Heart right ventricle (tissue), 16 donors: ENCODE data around the gene MAB21L4. TPM values are rescaled to one million over a fixed set of nuclear protein-coding genes. Genes with fewer than 3 reads are reported as not detected.
A peak's percentile ranks its signal among the peaks of the same experiment; 100 is the strongest.

ENCODE experiments used
- ATAC-seq, 8 donors: fragments of 200-7000 bp; cut with Tn5 transposase; one replicate each; pipeline ENCODE4 v1.9.1; 2020; ENCODE audit warnings: mild to moderate bottlenecking in 8 of 8, moderate library complexity in 8 of 8, moderate number of reproducible peaks in 1 of 8
- DNase-seq, 2 donors: peaks; one replicate each; pipeline ENCODE4 v3.0.0-alpha.2; 2020
- H3K27ac ChIP-seq, 10 donors: fragments of 200-600 bp; sonication (generic) in 2 of 10; one replicate each; pipeline versions ENCODE4 v1.5.0 to v1.8.0; 2020 to 2022; ENCODE audit warnings: mild to moderate bottlenecking in 3 of 10
- H3K27me3 ChIP-seq, 7 donors: fragments of 200-600 bp; one replicate each; pipeline ENCODE4 v1.8.0; 2021 to 2022; ENCODE audit warnings: mild to moderate bottlenecking in 2 of 7
- H3K36me3 ChIP-seq, 9 donors: fragments of 200-600 bp; sonication (generic) in 1 of 9; one replicate each; pipeline versions ENCODE4 v1.5.0 to v1.8.0; 2020 to 2022; ENCODE audit warnings: mild to moderate bottlenecking in 2 of 9
- H3K4me1 ChIP-seq, 9 donors: fragments of 200-600 bp; sonication (generic) in 1 of 9; one replicate each; pipeline versions ENCODE4 v1.5.0 to v1.8.0; 2020 to 2022; ENCODE audit warnings: mild to moderate bottlenecking in 4 of 9
- H3K4me3 ChIP-seq, 10 donors: fragments of 200-600 bp; sonication (generic) in 2 of 10; one replicate each; pipeline versions ENCODE4 v1.5.0 to v1.8.0; 2020 to 2022; ENCODE audit warnings: mild to moderate bottlenecking in 7 of 10, moderate library complexity in 2 of 10
- H3K9me3 ChIP-seq, 11 donors: fragments of 200-600 bp in 10 of 11; sonication (generic) in 2 of 11; one replicate each; pipeline versions ENCODE4 v1.5.0 to v1.8.0; 2013 to 2022; ENCODE audit warnings: mild to moderate bottlenecking in 2 of 11, control low read depth in 1 of 11, moderate library complexity in 1 of 11
- WGBS, 2 donors: extraction: QIAGEN DNeasy Blood & Tissue Kit; methylation state at CpG; one replicate each; pipeline ENCODE4 v1.1.7; 2013; ENCODE audit warnings: inconsistent platforms in 1 of 2; 5-methylcytosine and 5-hydroxymethylcytosine counted together
- intact Hi-C, 10 donors: fragments of 100-400 bp; cut with DNase I; formaldehyde crosslinking; loops; one replicate each; pipeline versions ENCODE4 v1.11.1 to v1.14.2; 2022
- polyA plus RNA-seq, 2 donors: library from polyadenylated mRNA; stranded (reverse); fragments of 200-250 nt; gene quantifications; one replicate each; pipeline ENCODE4 v1.2.3, GENCODE V29; 2013
- total RNA-seq, 10 donors: library from RNA; stranded (reverse); fragmentation: NEBNext Ultra II Directional in 3 of 10; extraction: Animal tissue kit (Norgen Biotek cat#: 25700) in 3 of 10; gene quantifications; one replicate each; pipeline versions ENCODE4 v1.2.1 to v1.2.4, GENCODE V29; 2021 to 2023
- TF ChIP-seq, protein P1 (sequence below), 9 donors: fragments of 200-600 bp; sonication (generic) in 2 of 9; IDR thresholded peaks; one replicate each; pipeline versions ENCODE4 v1.5.0 to v1.8.0; 2021 to 2022; ENCODE audit warnings: antibody characterized with exemption in 9 of 9, mild to moderate bottlenecking in 5 of 9, moderate library complexity in 1 of 9
- donor health status: Arrhythmogenic right ventricular cardiomyopathy.
- donor health status: ischemic (EF 13 %, LVEDD 7.1; RV severe dilation, severe dysfunction).
- donor health status: healthy with polysubstance abuse.
- donor health status: DM: no; HTN: yes; CAD: no.
- donor health status: DM: no; HTN: no; CAD: no.
- donor health status: ischemic (EF 25% LVEDD 6.9; RV normal size, moderate dysfunction).
- donor health status: ischemic (EF 25% LVEDD 5.7; RV mildly dilated, moderate dysfunction).
- donor health status: healthy.
- donor health status: DM: yes; HTN: yes; CAD: no.
- donor health status: Ischemic cardiomyopathy.
- donor health status: ischemic (EF 35%, LVEDD 5.7; RV mildly dilated, moderate dysfunction).
- donor health status: nonischemic (EF 11% LVEDD 7.7; RV severe dilation, severe dysfunction).
- donor health status: DM: yes; HTN: yes; CAD: no.
- donor health status: PGD.
- donor health status: ischemic (EF 29% LVEDD 5.4; RV normal size, mild dysfunction).
- donor health status: nonischemic (EF 23%, LVEDD 6.1; RV moderate dilation, normal function).

Gene MAB21L4
- total and polyA plus RNA-seq, 12 donors, result 0.06 to 0.32 (median 0.29) TPM; not detected in 9

DNA sequence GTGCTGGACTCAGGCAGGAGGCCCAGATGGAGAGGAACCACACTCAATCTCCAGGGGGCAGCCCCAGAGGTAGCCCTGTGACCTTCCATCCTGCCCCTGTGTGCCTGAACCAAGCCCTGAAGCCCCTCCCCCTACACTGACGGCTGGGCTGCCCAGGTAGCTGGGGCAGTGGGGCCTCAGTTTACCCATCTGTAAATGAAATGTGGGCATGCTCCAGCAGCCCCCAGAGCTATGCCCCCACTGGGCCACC is 26.0 kb upstream of the MAB21L4 start:
- H3K27me3 ChIP-seq, result peaks cover 0 to 3% (median 1%) of the 10 kb centered on the region in 7 donors
- no peak overlapping the region for H3K4me3 ChIP-seq
- intact Hi-C loops, result no loop called here
- WGBS, 2 donors, result 83 to 88% methylated on average over 1 of the region's 1 CpG
- H3K9me3 ChIP-seq, result peaks cover 0 to 1% (median 0%) of the 10 kb centered on the region in 11 donors
- no peak overlapping the region for H3K27ac ChIP-seq
- TF ChIP-seq, protein P1, sequence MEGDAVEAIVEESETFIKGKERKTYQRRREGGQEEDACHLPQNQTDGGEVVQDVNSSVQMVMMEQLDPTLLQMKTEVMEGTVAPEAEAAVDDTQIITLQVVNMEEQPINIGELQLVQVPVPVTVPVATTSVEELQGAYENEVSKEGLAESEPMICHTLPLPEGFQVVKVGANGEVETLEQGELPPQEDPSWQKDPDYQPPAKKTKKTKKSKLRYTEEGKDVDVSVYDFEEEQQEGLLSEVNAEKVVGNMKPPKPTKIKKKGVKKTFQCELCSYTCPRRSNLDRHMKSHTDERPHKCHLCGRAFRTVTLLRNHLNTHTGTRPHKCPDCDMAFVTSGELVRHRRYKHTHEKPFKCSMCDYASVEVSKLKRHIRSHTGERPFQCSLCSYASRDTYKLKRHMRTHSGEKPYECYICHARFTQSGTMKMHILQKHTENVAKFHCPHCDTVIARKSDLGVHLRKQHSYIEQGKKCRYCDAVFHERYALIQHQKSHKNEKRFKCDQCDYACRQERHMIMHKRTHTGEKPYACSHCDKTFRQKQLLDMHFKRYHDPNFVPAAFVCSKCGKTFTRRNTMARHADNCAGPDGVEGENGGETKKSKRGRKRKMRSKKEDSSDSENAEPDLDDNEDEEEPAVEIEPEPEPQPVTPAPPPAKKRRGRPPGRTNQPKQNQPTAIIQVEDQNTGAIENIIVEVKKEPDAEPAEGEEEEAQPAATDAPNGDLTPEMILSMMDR (IDR thresholded peaks at IDR 0.05), result no peak
- H3K4me1 ChIP-seq, result peaks cover 0 to 20% (median 2%) of the 10 kb centered on the region in 9 donors
- DNase-seq (no peak), ATAC-seq (no peak)
- H3K36me3 ChIP-seq, result no peaks in the 10 kb centered on the region

DNA sequence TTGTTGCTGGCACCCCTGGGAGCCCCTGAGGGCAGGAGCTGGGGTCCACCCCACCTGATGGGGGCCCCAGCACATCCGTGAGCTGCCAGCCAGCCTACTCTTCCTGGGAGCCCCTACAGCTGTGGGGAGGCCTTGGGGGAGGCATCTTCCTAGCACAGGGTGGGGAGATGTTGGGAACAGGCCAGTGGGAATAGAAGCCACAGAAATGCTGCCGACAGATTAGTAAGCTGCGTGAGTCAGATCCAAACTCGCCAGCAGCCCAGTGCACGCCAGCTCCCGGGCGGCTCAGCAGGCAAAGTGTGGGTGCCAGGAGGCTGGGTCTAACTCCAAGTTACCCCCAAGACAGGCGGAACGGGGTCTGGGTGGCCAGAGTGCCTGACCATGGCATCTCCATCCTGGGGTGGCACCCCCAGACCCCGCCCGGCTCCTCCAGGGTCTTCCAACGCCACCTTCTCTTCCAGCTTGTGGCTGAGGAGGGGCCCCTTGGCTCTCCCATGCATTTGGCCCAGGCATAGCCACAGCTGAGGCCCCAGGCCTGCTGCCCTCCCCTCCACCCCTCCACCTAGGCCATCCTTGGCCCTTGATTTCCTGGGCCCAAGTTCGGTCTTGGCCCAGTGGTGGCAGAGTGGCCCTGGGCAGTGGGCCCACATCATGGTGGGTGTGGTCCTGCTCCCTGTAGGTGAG is 25.5 kb upstream of the MAB21L4 start:
- TF ChIP-seq, protein P1 (IDR thresholded peaks at IDR 0.05), result no peak
- WGBS, 2 donors, result 81 to 86% methylated on average over 13 of the region's 13 CpGs
- H3K4me1 ChIP-seq, result peaks cover 0 to 20% (median 7%) of the 10 kb centered on the region in 9 donors
- H3K4me3 ChIP-seq, result no peak overlapping the region
- peak overlapping the region in 2 of 10 donors; percentile 39 to 74 for H3K27ac ChIP-seq
- H3K27me3 ChIP-seq, result peaks cover 0 to 8% (median 5%) of the 10 kb centered on the region in 7 donors
- DNase-seq (peak; percentile 13 to 57), ATAC-seq (peak in 6 of 8 donors; percentile 26 to 57 (median 36))
- no peaks in the 10 kb centered on the region for H3K36me3 ChIP-seq
- no peaks in the 10 kb centered on the region for H3K9me3 ChIP-seq
- intact Hi-C loops, result no loop called here

DNA sequence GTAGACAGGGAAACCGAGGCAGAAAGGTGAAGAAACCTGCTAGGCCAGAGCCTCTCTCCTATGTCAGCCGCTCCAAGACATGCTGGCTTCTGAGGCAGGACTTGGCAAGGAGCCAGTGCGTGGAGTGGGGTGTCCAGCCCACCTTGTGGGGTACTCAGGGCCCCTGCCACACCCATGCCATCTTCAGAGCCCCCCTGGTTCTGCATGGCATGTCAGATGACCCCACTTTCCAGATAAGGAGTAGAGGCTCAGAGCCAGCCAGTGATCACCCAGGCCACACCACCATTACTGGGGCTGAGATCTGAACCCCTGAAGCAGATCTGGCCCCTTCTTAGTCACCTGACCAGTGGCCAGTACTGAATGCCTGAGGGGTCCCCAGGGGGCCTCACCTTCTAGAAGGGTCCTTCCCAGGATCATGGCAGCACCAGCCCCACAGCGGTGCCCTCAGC is 24.9 kb upstream of the MAB21L4 start:
- Histone ChIP-seq H3K36me3 (no peaks in the 10 kb centered on the region), H3K9me3 (no peaks in the 10 kb centered on the region), H3K27ac (peak overlapping the region in 2 of 10 donors; percentile 39 to 74), H3K4me3 (no peak overlapping the region), H3K4me1 (peaks cover 0 to 23% (median 9%) of the 10 kb centered on the region in 9 donors), H3K27me3 (peaks cover 0 to 11% (median 8%) of the 10 kb centered on the region in 7 donors)
- ATAC-seq, result no peak
- intact Hi-C loops, result no loop called here
- TF ChIP-seq, protein P1 (IDR thresholded peaks at IDR 0.05), result no peak
- 81 to 83% methylated on average over 4 of the region's 4 CpGs for WGBS, 2 donors
- DNase-seq, result peak in 1 of 2 donors; percentile 12

DNA sequence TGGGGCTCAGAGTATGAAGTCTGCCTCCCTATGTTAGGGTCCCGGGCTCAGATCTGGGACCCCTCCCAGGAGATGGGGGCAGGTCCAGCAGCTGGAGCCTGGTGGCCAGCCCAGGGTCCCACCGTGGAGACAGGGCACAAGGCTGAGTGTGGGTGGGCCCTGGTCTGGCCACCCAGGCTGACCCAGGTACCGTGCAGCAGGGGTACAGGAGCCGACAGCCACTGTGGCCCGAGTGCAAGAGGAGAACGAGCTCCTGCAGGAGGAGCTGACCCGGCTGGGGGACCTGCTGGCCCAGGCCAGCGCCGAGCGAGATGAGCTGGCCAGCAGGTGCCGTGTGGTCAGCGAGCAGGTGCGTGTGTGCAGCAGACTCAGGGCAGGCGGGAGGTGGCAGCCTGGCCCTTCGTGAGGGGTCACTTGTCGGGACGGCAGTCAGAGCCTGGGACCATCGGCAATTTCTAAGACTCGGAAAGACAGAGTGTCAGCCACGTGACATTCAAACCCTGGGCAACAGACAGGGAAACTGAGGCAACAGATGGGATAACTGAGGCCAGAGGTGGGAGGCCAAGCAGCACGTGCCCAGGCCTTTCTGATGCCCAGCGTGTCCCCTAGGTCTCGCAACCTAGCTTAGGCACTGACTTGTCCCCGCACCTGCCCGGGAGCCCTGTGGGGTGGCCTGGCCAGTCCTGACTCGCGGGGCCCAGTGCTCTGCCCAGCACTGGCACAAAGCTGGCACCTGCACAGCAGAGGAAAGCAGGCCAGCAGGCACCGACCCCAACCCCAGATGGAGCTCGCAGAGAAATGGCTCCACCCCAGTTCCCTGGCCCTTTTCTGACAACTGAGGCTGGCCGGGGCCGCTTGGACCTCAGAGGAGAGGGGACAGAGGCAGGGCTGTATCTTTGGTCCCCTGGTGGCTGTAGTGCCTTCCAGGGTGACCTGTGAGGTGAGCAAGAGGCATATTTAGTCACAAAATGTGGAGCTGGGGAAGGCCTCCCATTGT is 24.1 kb upstream of the MAB21L4 start:
- H3K27ac ChIP-seq, result no peak overlapping the region
- 94 to 95% methylated on average over 31 of the region's 31 CpGs for WGBS, 2 donors
- H3K9me3 ChIP-seq, result no peaks in the 10 kb centered on the region
- TF ChIP-seq, protein P1 (IDR thresholded peaks at IDR 0.05), result no peak
- H3K36me3 ChIP-seq, result no peaks in the 10 kb centered on the region
- ATAC-seq (no peak), DNase-seq (peak in 1 of 2 donors; percentile 11)
- peaks cover 0 to 18% (median 15%) of the 10 kb centered on the region in 7 donors for H3K27me3 ChIP-seq
- H3K4me1 ChIP-seq, result peaks cover 0 to 28% (median 14%) of the 10 kb centered on the region in 9 donors
- H3K4me3 ChIP-seq, result no peak overlapping the region
- intact Hi-C loops, result loop anchor here in 2 of 10 donors (5.0 to 10.0 kb wide), 2 partner anchors 75 to 77 kb away; partner anchors contain the start of gene SNED1 (in 2 of the 2)
